NB4 (cell line): ENCODE measurements around the gene CALR3.

ENCODE experiments used
- DNase-seq: peaks from one replicate; pipeline ENCODE4 v3.0.0; 2010; ENCODE audit warnings: low read depth
- H3K4me3 ChIP-seq: one replicate; pipeline ENCODE4 v1.5.1; 2011; ENCODE audit warnings: mild to moderate bottlenecking, low read depth, low read length, moderate library complexity
- MAX ChIP-seq: IDR thresholded peaks from 2 replicates; pipeline ENCODE4 v1.6.1; 2011; ENCODE audit warnings: low read depth, low read length
- MYC ChIP-seq: IDR thresholded peaks from 2 replicates; pipeline ENCODE4 v1.6.1; 2011; ENCODE audit warnings: low read depth, low read length
- POLR2A ChIP-seq: IDR thresholded peaks from 2 replicates; pipeline ENCODE4 v1.6.1; 2011; ENCODE audit warnings: mild to moderate bottlenecking; ENCODE audit not compliant: insufficient read length; ENCODE audit errors: extremely low read depth
- TF ChIP-seq, protein P1 (sequence below): IDR thresholded peaks from one replicate; pipeline ENCODE4 v1.5.1; 2012; ENCODE audit warnings: low read depth, low read length

The CALR3 gene

DNA sequence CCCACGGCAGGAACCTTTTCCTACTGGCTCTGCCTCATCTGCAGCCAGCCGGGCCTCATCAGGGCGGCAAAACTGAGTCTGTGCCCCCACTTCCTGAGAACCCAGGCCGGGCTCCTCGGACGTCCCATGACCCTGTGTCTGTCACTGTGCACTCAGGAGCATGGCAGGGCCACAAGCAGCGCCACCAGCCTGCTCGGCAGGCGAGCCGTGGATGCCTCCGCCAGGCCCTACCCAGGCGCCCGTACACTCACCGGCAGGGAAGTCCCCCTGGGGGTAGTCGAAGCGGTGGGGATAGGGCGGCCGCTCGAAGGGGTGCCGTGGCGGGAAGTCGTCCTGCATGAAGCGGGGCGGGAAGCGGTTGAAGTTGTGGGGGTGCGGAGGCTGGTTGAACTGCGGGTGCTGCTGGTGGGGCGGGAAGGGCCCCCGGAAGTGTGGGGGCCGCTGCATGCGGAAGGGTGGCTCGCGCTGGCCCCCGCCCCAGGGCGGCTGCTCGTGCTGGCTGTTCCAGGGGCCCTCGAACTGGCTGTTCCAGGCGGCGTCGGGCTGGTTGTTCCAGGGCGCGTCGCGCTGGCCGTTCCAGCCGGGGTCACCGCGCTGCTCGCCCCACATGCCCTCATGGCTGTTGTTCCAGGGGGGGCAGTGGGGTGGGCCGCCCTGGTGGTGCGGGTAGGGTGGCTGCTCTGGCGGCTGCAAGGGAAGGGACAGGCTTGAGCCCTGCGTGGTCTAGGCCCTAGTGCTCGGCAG, 29.2 kb upstream of the CALR3 start:
- TF ChIP-seq MYC (no peak), POLR2A (no peak), MAX (no peak)
- TF ChIP-seq, protein P1, sequence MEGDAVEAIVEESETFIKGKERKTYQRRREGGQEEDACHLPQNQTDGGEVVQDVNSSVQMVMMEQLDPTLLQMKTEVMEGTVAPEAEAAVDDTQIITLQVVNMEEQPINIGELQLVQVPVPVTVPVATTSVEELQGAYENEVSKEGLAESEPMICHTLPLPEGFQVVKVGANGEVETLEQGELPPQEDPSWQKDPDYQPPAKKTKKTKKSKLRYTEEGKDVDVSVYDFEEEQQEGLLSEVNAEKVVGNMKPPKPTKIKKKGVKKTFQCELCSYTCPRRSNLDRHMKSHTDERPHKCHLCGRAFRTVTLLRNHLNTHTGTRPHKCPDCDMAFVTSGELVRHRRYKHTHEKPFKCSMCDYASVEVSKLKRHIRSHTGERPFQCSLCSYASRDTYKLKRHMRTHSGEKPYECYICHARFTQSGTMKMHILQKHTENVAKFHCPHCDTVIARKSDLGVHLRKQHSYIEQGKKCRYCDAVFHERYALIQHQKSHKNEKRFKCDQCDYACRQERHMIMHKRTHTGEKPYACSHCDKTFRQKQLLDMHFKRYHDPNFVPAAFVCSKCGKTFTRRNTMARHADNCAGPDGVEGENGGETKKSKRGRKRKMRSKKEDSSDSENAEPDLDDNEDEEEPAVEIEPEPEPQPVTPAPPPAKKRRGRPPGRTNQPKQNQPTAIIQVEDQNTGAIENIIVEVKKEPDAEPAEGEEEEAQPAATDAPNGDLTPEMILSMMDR: no peak
- no peak for DNase-seq

GRCh38 chr19:16522559-16523377, 26.8 kb upstream of the CALR3 start:
- TF ChIP-seq, protein P1: no peak
- TF ChIP-seq MYC: no peak
- H3K4me3 ChIP-seq: no peak overlapping the region
- no peak for DNase-seq

More for the DNA sequence above, 29.2 kb upstream of the CALR3 start:
- H3K4me3 ChIP-seq: no peak overlapping the region

DNA sequence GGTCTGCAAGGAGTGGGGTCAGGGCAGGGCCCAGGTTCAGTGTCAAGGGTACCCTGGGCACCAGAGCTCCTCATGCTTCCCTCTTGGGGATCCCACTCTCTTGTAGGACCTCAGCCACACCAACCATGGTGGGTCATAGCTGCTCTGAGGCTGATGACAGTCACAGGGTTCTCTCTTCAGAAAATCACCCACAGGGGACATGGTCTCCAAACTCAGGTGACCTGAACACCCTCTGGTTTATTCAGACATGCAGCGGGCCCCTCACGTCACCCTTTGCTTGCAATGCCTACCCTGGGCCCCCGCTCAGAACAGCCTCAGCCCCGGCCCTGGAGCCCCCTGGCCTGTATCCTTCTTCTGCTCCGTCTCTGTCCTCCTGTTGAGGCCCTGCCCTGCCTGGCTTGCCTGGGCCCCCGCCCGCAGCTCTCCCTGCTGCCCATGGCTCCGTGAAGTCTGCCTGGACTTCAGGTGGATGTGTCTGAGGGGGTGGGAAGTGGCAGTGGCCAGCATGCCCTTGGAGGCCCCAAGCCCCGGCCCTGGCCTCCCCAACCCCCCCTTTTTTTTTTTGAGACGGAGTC, 25.8 kb upstream of the CALR3 start:
- no peak for DNase-seq
- TF ChIP-seq POLR2A: no peak
- no peak for TF ChIP-seq MYC
- TF ChIP-seq MAX: no peak
- TF ChIP-seq, protein P1: no peak
- no peak overlapping the region for H3K4me3 ChIP-seq

GRCh38 chr19:16520986-16521624, 25.1 kb upstream of the CALR3 start:
- TF ChIP-seq, protein P1: no peak
- TF ChIP-seq MAX (no peak), POLR2A (no peak), MYC (no peak)
- H3K4me3 ChIP-seq: no peak overlapping the region
- no peak for DNase-seq

DNA sequence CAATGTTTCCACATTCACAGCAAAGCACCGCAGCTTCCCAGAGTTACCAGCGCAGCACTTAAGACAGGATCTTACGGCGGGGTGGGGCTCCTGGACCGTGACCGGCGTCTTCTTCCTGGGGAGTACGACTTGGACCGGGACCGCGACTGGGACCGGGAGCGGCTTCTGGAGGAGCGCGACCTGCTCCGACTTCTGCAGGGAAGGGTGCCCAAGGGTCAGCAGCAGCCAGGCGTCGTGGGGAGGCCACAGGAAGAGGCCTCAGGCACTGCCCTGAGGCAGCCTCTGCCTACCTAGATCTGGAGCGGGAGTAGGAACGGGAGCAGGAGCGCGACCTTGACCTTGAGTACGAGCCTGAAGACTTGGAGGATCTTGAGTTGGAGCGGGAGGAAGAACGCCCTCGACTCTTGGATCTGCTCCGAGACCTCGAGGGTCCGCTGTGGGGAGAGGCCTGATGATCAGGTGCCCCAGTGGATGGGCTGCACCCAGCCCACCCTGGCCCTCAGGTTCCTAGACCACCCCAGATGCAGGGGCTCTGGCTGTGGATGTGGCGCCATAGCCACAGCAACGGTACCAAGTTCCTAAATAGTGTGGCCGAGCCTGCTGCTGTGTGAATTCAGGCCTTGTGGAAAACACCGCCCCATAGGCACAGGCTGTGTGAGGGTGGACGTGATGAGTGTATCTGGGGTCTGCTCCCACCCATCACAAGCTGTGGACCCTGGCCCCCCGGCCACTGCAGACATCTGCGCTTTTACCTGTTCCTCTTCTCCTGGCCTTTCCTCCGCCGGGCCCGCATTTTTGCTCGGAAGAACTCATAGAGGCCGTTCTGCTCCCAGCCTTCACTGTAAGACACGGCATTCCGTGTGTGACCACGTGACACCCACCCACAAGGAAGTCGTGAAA, 24.4 kb upstream of the CALR3 start:
- H3K4me3 ChIP-seq: no peak overlapping the region
- TF ChIP-seq, protein P1: no peak
- no peak for TF ChIP-seq MAX
- no peak for TF ChIP-seq POLR2A
- TF ChIP-seq MYC: no peak
- DNase-seq: no peak
